Suppressor macrophage treated with lipopolysaccharide for 4 hours (primary cell): Measurements from ENCODE around the gene TPRG1L.
"Not testable (repeated sequence)": the region's sequence is repeated elsewhere in the genome, so short reads cannot be mapped to it uniquely, and the experiment has no call there.

Experiments used
- DNase-seq: peaks from one replicate; pipeline ENCODE4 v3.0.0-alpha.2; 2020

The TPRG1L gene

DNA sequence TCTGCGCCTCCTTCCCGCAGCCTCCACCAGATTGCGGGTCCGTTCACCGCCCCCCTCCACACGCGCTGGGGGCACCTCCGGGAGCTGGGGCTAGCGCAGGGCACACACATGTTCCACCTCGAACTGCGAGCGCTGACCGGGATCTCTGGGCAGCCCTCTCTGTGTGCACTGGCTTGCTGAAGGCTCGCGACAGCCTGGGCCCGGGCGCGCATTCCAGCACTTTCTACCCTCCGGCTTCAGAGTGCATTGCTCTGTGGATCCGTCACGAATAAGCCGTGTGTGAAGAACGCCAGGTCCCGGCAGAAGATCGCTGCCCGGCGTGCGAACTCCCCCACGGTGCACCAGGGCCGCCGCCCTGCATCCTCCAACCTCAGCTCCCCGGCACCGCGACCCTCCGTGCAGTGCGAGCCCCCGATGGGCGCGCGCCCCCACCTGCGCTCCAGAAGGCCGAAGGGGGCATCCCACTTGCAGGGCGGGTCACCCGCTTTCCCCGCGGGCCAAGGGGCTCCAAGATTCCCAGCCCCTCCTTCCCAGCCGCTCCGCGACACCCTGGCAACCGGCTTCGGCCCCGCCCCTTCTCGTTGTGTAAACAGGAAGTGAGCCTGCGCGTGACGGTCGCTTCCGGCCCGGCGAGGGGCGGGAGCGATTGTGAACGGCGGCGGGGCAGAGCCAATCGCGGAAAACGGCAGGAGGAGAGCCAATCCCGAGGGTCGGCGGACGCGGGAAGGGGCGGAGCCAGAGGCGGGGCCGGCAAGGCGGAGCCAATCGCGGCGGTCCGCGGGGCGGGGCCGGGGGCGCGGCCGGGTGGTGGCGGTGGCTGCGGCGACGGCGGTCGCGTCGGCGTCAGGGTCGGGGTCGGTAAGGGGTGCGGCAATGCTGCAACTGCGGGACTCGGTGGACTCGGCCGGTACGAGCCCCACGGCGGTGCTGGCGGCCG is at the start of gene TPRG1L:
TSS of gene TPRG1L (plus strand) at position 816 of the 937 bp plus-strand sequence. CDS start at position 874, 58 bp downstream.
- peak; percentile 99 for DNase-seq

- not testable (repeated sequence) for DNase-seq
These were observed 49.3 kb upstream of the TPRG1L start for GRCh38 chr1:3575515-3575914.

GRCh38 chr1:3575993-3576392 is 48.8 kb upstream of the TPRG1L start:
- DNase-seq = no peak

DNA sequence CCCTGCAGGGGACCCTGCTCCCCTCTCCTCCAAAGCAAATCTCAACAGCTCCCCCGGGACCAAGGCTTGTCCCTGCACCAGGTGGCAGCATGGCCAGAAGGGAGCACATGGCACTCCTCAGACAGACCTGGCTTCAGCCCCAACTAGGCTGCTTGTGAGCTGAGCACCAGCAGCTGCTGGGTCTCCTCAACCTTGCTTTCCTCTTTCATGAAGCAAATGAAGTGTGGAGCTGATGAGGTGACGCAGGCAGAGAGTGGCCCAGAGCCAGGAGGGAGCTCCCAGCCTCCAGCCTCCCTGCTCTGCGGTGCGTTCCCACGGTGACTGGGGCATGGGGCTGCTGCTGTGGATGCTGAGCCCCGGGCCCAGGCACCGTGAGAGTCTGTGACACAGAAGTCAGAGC is 47.5 kb upstream of the TPRG1L start:
- no peak for DNase-seq

DNA sequence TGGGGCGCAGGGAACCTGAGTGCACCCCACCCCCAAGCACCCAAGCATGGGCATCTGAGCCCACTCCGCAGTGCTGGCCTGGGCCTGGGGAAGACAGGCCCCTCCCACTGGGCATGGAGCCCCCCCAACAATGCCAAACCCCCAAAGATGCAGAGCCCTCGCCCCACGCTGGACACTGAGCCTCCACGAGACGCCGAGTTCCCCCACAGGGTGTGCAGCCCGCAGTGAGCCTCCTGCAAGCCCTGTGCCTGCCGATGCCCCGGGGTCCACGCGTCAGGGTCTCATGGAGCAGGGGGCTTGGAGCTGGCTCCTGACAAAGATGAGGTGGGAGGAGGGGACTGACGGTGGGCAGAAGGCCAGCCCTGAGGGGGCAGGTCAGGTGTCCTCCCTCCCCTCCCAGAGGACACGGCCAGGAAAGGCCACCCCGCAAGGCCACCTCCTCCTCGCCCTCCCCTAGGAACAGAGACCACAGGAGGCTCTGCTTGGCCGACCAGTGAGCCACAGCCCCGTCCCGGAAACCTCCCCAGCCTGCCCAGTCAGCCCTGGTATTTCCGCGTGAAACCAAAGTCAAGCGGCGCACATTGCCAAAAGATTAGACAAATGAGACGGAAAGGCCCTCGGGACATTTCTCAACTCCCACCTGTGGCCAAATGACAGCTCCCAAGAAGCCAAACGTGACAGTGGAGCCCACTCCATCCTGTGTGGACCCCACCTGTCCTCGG is 46.9 kb upstream of the TPRG1L start:
- no peak for DNase-seq

GRCh38 chr1:3578433-3578805 is 46.4 kb upstream of the TPRG1L start:
- DNase-seq = no peak

DNA sequence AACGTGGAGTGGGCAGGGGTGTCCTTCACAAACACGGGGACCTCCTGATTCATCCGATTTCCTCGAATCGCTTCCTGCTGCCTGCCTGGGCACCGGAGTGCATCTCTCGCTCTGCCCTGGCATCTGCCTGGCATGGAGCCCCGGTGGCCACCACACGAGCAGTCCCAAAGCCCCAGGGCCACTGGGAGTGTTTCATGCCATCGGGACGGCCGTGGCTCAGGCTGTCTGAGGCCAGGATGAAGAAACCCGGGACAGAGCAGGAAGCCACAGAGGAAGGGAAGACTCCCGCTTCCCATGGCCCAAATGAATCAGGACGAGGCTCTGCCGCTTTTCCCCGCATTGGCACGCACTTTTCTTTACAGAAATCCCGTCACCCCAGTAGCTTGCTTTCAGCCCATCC is 45.9 kb upstream of the TPRG1L start:
- no peak for DNase-seq

DNA sequence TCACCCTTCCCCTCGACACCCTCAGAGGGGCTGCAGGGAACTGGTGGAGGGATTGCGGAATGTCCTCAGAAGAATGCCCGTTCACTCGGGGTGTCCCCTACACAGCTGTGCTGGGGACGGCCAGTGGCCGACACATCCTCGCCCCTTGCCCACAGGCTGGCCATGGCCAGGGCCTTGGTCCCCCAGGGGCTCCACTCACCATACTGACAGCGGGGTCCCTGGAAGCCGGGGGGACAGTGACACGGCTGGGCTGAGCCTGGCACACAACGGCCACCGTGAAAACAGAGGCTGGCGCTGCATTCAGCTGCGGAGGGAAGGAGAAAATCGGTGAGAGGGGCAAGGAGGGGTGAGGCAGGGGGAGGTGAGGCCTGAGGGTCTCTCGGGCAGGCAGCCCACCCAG is 45.2 kb upstream of the TPRG1L start:
- DNase-seq = no peak

DNA sequence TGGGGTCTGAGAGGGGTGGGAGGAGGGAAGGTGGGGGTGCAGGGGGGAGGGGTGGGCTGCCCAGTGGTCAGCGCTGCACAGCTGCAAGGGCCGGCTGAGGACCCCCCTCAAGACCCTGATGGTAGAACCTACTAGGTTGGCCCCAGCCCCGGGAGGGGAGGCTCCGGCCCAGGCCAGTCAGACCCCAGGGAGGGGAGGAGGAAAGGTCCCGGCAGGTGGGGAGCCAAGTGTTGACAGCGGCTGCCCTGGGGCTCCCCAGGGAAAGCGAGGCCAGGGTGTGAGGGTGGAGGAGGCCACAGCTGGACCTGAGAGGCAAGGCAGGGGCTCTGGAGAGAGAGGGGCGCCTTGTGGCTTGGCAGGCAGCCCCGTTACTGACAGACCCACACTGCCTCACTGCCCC is 44.6 kb upstream of the TPRG1L start:
- DNase-seq = no peak

- no peak for DNase-seq
These were observed 43.3 kb upstream of the TPRG1L start for GRCh38 chr1:3581296-3582036.

DNA sequence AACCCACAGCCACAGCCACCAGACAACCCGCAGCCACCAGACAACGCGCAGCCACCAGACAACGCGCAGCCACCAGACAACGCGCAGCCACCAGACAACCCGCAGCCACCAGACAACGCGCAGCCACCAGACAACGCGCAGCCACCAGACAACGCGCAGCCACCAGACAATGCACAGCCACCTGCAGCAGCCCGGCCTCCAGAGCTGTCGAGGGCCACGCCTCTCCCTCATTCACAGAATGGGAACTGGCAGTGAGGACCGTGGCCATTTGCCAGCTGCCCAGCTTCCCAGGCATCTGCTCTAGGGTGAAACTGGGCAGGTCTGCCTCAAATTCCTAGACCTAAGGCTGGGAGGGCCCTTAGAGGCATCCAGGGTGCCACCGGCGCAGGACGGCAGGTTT is 41.1 kb upstream of the TPRG1L start:
- DNase-seq = not testable (repeated sequence)

DNA sequence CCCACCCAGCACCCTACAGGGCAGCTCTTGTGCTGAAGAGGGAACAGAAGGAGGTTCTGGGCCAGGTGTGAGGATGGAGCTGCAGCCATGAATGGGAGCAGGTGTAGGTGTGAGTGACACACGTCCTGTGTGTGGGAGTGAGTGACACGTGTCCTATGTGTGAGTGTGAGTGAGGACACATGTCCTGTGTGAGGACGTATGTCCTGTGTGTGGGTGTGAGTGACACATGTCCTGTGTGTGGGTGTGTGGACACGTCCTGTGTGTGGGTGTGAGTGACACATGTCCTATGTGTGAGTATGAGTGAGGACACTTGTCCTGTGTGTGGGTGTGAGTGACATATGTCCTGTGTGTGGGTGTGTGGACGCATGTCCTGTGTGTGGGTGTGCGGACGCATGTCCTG is 39.9 kb upstream of the TPRG1L start:
- DNase-seq = no peak

GRCh38 chr1:3585353-3585868 is 39.4 kb upstream of the TPRG1L start:
- DNase-seq = not testable (repeated sequence)

GRCh38 chr1:3585940-3586568 is 38.8 kb upstream of the TPRG1L start:
- DNase-seq = no peak

DNA sequence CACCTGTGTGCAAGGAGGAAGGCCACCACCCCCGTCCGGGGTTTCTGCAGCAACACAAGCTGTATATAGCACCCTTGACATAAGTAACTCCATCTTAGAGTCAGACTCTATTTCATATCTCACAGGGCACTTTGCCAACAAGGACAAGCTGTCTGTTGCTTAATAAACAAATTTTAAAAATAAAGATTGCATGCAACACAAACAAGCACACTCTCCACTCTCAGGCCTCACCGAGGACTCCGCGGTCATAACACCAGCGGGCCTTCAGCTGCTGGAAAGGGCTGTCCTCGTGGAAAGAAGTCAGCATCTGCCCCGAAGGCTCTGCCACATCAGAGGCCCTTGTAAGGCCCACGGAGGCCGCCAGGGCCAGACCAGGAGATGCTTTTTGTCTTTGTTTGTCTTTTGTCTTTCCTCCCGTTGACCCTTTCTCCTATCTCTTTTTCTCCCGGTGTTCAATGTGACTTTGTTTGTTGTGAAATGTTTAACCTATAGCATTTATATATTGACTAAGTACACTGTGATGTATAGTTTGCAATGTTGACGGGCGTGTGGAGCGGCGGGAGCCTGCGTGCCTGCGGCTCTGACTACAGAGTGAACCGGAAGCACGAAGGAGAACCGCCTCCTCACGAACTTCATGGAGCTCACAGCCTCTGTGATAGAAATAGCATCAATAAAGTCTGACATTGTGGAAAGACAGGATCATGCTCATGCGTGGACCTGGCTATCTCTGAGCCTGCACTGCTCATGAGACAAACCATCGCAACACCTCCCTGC is 37.6 kb upstream of the TPRG1L start:
- DNase-seq = no peak

DNA sequence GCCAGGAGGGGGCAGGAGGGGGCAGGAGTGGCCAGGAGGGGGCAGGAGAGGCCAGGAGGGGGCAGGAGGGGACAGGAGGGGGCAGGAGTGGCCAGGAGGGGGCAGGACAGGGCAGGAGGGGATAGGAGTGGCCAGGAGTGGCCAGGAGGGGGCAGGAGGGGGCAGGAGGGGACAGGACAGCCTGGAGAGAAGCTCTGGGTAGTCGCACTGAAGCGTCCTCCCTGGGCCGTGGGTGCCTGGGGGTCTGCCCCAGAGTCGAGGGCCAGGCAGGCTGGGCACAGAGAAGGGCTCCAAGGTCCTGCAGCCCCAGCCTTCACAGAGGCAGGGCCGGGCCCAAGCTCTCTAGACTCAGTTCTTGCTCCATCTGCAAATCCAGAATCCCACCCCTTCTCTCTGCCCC is 36.4 kb upstream of the TPRG1L start:
- no peak for DNase-seq

DNA sequence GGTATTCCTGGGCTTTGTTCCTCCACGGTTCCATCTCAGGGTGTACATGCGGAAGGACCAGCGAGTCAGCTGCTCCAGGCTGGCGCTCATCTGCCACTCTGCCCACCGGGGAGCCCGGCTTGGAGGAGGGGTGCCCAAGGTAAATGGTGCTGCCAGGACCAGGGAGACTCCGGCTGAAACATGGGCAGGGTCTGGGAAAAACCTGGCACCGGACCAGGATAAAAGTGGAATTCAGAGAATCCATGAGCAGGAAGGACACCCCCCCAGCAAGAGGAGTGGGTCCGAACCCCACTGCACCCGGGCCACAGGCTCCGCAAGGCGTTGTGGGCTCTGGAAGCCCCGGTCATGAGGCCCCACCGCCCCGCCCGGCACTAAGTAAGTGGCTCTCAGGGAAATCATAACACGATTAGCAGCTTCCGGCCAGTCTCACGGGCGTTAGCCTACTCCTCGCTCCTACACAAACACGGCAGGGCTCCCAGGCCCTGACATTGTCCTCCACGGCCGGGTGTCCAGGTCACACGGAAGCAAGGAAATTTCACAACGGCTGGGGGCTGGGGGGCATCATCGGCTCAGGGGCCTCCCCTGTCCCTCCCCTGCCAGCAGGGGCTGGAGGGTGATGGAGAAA is 34.6 kb upstream of the TPRG1L start:
- DNase-seq = no peak

- no peak for DNase-seq
These were observed 33.6 kb upstream of the TPRG1L start for GRCh38 chr1:3590951-3591865.

DNA sequence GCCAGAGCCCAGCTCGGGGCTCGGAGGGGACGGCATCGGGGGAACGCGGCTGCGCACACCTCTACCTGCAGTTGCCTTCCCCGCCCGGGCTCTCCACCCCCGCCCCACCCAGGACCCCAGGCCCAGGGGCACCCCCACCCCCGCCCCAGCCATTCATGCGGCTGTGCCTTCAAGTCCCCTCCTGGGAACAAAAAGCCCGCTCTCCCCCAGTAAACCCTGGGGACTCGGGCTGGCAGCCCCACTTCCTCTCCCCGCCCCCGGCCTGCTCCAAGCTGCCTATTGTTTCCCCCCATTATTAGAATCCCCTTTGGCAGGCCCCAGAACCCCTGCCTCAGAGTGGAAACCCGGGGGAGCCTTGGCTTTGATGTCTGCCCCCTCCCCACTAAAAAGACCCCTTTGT is 31.5 kb upstream of the TPRG1L start:
- no peak for DNase-seq

DNA sequence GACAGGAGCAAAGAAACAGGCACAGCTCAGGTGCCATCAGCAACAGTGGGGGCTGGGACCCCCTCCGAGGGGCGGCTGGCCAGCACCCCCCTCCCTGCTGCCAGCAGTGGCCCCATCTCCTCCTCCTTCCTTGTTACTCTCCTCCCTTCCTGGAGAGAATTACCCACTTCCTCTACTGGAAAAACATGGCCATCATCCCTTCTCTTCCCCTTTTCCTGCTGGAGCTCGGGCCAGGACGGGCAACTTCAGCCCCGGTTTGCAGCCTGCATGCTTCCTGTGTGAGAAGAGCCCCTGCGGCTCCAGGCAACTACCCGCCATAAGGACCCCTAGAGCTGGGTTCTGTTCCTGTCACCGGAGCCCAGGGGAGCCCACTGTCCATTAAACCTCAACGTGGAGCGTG is 31.1 kb upstream of the TPRG1L start:
- DNase-seq = peak; percentile 10
